GM23248 (cell line): ENCODE measurements around the gene CD164. TPM values are rescaled to one million over a fixed set of nuclear protein-coding genes. Genes with fewer than 3 reads are reported as not detected.

ENCODE experiments used
- DNase-seq: peaks from one replicate; pipeline ENCODE4 v3.0.0-alpha.2; 2015
- H2AFZ ChIP-seq: fragments of 200-600 bp; sonication (generic); 2 replicates; pipeline ENCODE4 v1.6.1; 2016; ENCODE audit warnings: antibody characterized with exemption
- H3F3A ChIP-seq: fragments of 200-600 bp; sonication (generic); 2 replicates; pipeline ENCODE4 v1.6.1; 2016; ENCODE audit warnings: mild to moderate bottlenecking, antibody characterized with exemption, mixed run types; ENCODE audit not compliant: insufficient read depth
- H3K27ac ChIP-seq: fragments of 200-600 bp; sonication (generic); 2 replicates; pipeline ENCODE4 v1.5.1; 2016; ENCODE audit warnings: mild to moderate bottlenecking
- H3K27me3 ChIP-seq: fragments of 200-600 bp; sonication (generic); replicated peaks from 2 replicates; pipeline ENCODE4 v1.6.1; 2016; ENCODE audit warnings: mild to moderate bottlenecking; ENCODE audit not compliant: insufficient read depth
- H3K36me3 ChIP-seq: fragments of 200-600 bp; sonication (generic); 2 replicates; pipeline ENCODE4 v1.6.1; 2016; ENCODE audit warnings: low read depth, mild to moderate bottlenecking
- H3K4me1 ChIP-seq: fragments of 200-600 bp; sonication (generic); 2 replicates; pipeline ENCODE4 v1.6.1; 2016; ENCODE audit warnings: mild to moderate bottlenecking; ENCODE audit not compliant: insufficient read depth
- H3K4me2 ChIP-seq: fragments of 200-600 bp; sonication (generic); one replicate; pipeline ENCODE4 v1.6.1; 2016; ENCODE audit warnings: mild to moderate bottlenecking; ENCODE audit not compliant: unreplicated experiment
- H3K4me3 ChIP-seq: fragments of 200-600 bp; sonication (generic); 2 replicates; pipeline ENCODE4 v1.5.1; 2016; ENCODE audit warnings: mild to moderate bottlenecking
- H3K79me2 ChIP-seq: fragments of 200-600 bp; sonication (generic); 2 replicates; pipeline ENCODE4 v1.6.1; 2016; ENCODE audit warnings: mild to moderate bottlenecking; ENCODE audit not compliant: insufficient read depth
- H3K9ac ChIP-seq: fragments of 200-600 bp; sonication (generic); 2 replicates; pipeline ENCODE4 v1.6.1; 2016; ENCODE audit warnings: mild to moderate bottlenecking
- H3K9me2 ChIP-seq: fragments of 200-600 bp; sonication (generic); 2 replicates; pipeline ENCODE4 v1.6.1; 2016; ENCODE audit warnings: mixed run types, mild to moderate bottlenecking, moderate library complexity; ENCODE audit not compliant: insufficient read depth
- H3K9me3 ChIP-seq: fragments of 200-600 bp; sonication (generic); one replicate; pipeline ENCODE4 v1.6.1; 2017; ENCODE audit warnings: low read depth
- H4K20me1 ChIP-seq: fragments of 200-600 bp; sonication (generic); 2 replicates; pipeline ENCODE4 v1.6.0; 2016; ENCODE audit not compliant: insufficient read depth
- EZH2 ChIP-seq: fragments of 200-600 bp; sonication (generic); IDR thresholded peaks from 2 replicates; pipeline ENCODE4 v1.6.1; 2018; ENCODE audit warnings: antibody characterized with exemption, mild to moderate bottlenecking; ENCODE audit not compliant: insufficient read depth, poor library complexity, severe bottlenecking
- EZH2phosphoT487 ChIP-seq: fragments of 200-600 bp; sonication (generic); IDR thresholded peaks from 2 replicates; pipeline ENCODE4 v1.6.1; 2018; ENCODE audit warnings: antibody characterized with exemption, moderate library complexity, mild to moderate bottlenecking, low read depth; ENCODE audit not compliant: insufficient read depth
- WGBS, 2 experiments: methylation state at CpG; one replicate each; pipeline ENCODE4 v1.1.6; 2015 to 2017; ENCODE audit warnings: low lambda C conversion rate in 2 of 2, low coverage in 1 of 2; ENCODE audit errors: missing lambda C conversion rate in 2 of 2; 5-methylcytosine and 5-hydroxymethylcytosine counted together
- in situ Hi-C: fragments of 300-500 bp; cut with MboI; formaldehyde crosslinking; loops from 2 replicates; pipeline ENCODE4 v1.15.0; 2020
- polyA plus RNA-seq: library from polyadenylated mRNA; unstranded; fragments of >200 nt; fragmentation: Nextera tagmentation; extraction: Ambion mirVana; gene quantifications from 2 replicates; pipeline ENCODE4 v1.2.1, GENCODE V29; 2016
- total RNA-seq: library from RNA; depleted of rRNA; stranded (reverse); fragments of >200 nt; shearing (Covaris generic); gene quantifications from 2 replicates; pipeline ENCODE4 v1.2.3, GENCODE V29; 2014

The CD164 gene
- total and polyA plus RNA-seq, 2 experiments from 2014 or later = 302 to 437 TPM

- no peaks in the 10 kb centered on the region for H3K9me2 ChIP-seq
- peaks cover 13% of the 10 kb centered on the region for H3K4me1 ChIP-seq
- TF ChIP-seq EZH2 = no peak
- no peak for TF ChIP-seq EZH2phosphoT487
- H3K27ac ChIP-seq = no peak overlapping the region
- H4K20me1 ChIP-seq = no peaks in the 10 kb centered on the region
- no peak overlapping the region for H2AFZ ChIP-seq
- no peaks in the 10 kb centered on the region for H3K27me3 ChIP-seq
- in situ Hi-C loops = no loop called here
- 78 to 79% methylated on average over 4 of the region's 4 CpGs for WGBS, 2 experiments
- no peak overlapping the region for H3K4me3 ChIP-seq
- no peak overlapping the region for H3K4me2 ChIP-seq
- no peak overlapping the region for H3K9ac ChIP-seq
- no peaks in the 10 kb centered on the region for H3K79me2 ChIP-seq
- H3F3A ChIP-seq = peaks cover 2% of the 10 kb centered on the region; the same call in 1 of the 2 replicates
- no peak for DNase-seq
- no peaks in the 10 kb centered on the region for H3K9me3 ChIP-seq
- no peaks in the 10 kb centered on the region for H3K36me3 ChIP-seq
Observed at GRCh38 chr6:109345986-109346385, 36.3 kb downstream of the CD164 start.

- Histone ChIP-seq H3K4me2 (no peak overlapping the region), H3K27me3 (no peaks in the 10 kb centered on the region), H4K20me1 (no peaks in the 10 kb centered on the region), H3K9me2 (no peaks in the 10 kb centered on the region), H3K9me3 (no peaks in the 10 kb centered on the region), H3K4me1 (peaks cover 14% of the 10 kb centered on the region), H3K79me2 (no peaks in the 10 kb centered on the region), H3K36me3 (no peaks in the 10 kb centered on the region), H3K9ac (no peak overlapping the region), H3K4me3 (no peak overlapping the region), H2AFZ (no peak overlapping the region), H3F3A (peaks cover 12% of the 10 kb centered on the region; the same call in 1 of the 2 replicates), H3K27ac (no peak overlapping the region)
- DNase-seq = no peak
- TF ChIP-seq EZH2 (no peak), EZH2phosphoT487 (no peak)
- 75 to 91% methylated on average over 2 of the region's 2 CpGs for WGBS, 2 experiments
- in situ Hi-C loops = no loop called here
Observed at GRCh38 chr6:109344226-109344625, 38.0 kb downstream of the CD164 start.

- H3F3A ChIP-seq = peaks cover 12% of the 10 kb centered on the region; the same call in 1 of the 2 replicates
- no peaks in the 10 kb centered on the region for H3K36me3 ChIP-seq
- H3K4me3 ChIP-seq = no peak overlapping the region
- H3K79me2 ChIP-seq = no peaks in the 10 kb centered on the region
- no peak overlapping the region for H3K4me2 ChIP-seq
- no peaks in the 10 kb centered on the region for H3K27me3 ChIP-seq
- H3K9me3 ChIP-seq = no peaks in the 10 kb centered on the region
- H4K20me1 ChIP-seq = no peaks in the 10 kb centered on the region
- in situ Hi-C loops = no loop called here
- no peak overlapping the region for H3K9ac ChIP-seq
- no peak for TF ChIP-seq EZH2
- TF ChIP-seq EZH2phosphoT487 = no peak
- 95 to 96% methylated on average over 7 of the region's 7 CpGs for WGBS, 2 experiments
- H2AFZ ChIP-seq = no peak overlapping the region
- H3K4me1 ChIP-seq = peaks cover 13% of the 10 kb centered on the region
- DNase-seq = no peak
- no peaks in the 10 kb centered on the region for H3K9me2 ChIP-seq
- no peak overlapping the region for H3K27ac ChIP-seq
Observed at GRCh38 chr6:109343518-109343917, 38.7 kb downstream of the CD164 start.

DNA sequence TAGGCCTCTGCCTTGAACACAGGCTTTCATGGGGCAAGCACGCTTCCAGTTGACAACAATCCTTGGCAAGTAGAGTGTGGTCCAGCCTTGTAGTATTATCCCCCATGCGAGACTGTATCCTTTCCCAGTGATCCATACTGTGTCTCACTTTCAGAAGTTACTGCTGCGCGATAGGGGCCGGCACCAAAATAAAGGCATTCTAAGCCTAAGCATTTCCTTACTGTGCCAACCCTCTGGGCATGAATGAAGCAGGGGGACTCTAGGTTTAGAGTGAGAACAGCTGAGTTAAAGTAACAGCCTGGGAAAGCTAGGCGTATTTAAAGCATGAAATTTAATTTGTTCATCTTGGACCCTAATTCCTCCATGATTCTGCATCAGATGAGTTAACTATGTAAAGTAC is 39.4 kb downstream of the CD164 start:
- Histone ChIP-seq H3K27ac (no peak overlapping the region), H3K9me3 (no peaks in the 10 kb centered on the region), H3K4me2 (no peak overlapping the region), H3K9ac (no peak overlapping the region), H3K36me3 (no peaks in the 10 kb centered on the region), H3K79me2 (no peaks in the 10 kb centered on the region), H3K4me3 (no peak overlapping the region), H3K27me3 (no peaks in the 10 kb centered on the region), H2AFZ (no peak overlapping the region), H3F3A (peaks cover 12% of the 10 kb centered on the region; the same call in 1 of the 2 replicates), H3K4me1 (peaks cover 13% of the 10 kb centered on the region), H4K20me1 (no peaks in the 10 kb centered on the region), H3K9me2 (no peaks in the 10 kb centered on the region)
- WGBS, 2 experiments = 94 to 95% methylated on average over 6 of the region's 6 CpGs
- TF ChIP-seq EZH2 (no peak), EZH2phosphoT487 (no peak)
- in situ Hi-C loops = no loop called here
- no peak for DNase-seq

DNA sequence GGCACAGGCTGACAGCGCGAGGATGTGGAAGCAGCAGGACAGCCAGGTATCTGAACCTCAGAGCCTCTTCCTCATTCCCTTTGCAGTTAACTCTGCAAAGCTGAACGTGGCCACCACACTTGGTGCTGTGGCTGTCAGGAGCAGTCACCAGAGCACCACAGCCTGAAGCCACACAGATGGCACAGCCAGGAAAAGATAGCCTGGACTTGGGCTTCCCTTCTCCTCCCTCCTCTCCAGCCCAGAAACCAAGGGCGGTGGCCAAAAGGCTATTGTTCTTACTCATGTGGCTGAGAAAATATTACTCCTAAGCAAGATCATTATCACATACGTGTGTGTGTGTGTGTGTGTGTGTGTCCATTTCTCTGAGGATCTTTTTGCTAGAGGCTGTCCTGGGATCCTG is 39.8 kb downstream of the CD164 start:
- Histone ChIP-seq H3K9me3 (no peaks in the 10 kb centered on the region), H3K27ac (no peak overlapping the region), H3K36me3 (no peaks in the 10 kb centered on the region), H3K27me3 (no peaks in the 10 kb centered on the region), H2AFZ (no peak overlapping the region), H3K9me2 (no peaks in the 10 kb centered on the region), H4K20me1 (no peaks in the 10 kb centered on the region), H3K4me1 (peaks cover 13% of the 10 kb centered on the region), H3K4me3 (no peak overlapping the region), H3K79me2 (no peaks in the 10 kb centered on the region), H3K4me2 (no peak overlapping the region), H3K9ac (no peak overlapping the region), H3F3A (peaks cover 12% of the 10 kb centered on the region; the same call in 1 of the 2 replicates)
- 83 to 86% methylated on average over 5 of the region's 5 CpGs for WGBS, 2 experiments
- TF ChIP-seq EZH2phosphoT487 = no peak
- no peak for TF ChIP-seq EZH2
- in situ Hi-C loops = no loop called here
- peak; percentile 37 for DNase-seq
